Measurements from ENCODE around the gene PLIN5. TPM values are rescaled to one million over a fixed set of nuclear protein-coding genes. Genes with fewer than 3 reads are reported as not detected.

The PLIN5 gene
- total RNA-seq, 4 donors from 2014 or later = 1.0 to 21.2 (median 5.3) TPM

- no peak for TF ChIP-seq POLR2A (IDR thresholded peaks at IDR 0.05)
- no peak for TF ChIP-seq CTCF (IDR thresholded peaks at IDR 0.05)
- intact Hi-C loops (cut with DNase I; ENCODE audit: low total_unique reads) = loop anchor here (5.0 kb wide), 1 partner anchor 83 kb away; the partner anchor contains the start of gene TNFAIP8L1
- no peak for DNase-seq (ENCODE audit: low spot score in 2 of 2)
- no peak overlapping the region for H3K4me3 ChIP-seq (ENCODE audit: low read depth, poor library complexity, severe bottlenecking)
- WGBS, 2 donors = 68 to 72% methylated on average over 7 of the region's 7 CpGs
These were observed 19.7 kb upstream of the PLIN5 start for GRCh38 chr19:4554717-4555116.

- TF ChIP-seq POLR2A (IDR thresholded peaks at IDR 0.05) (no peak), CTCF (IDR thresholded peaks at IDR 0.05) (no peak)
- WGBS, 2 donors = 71 to 76% methylated on average over 3 of the region's 3 CpGs
- no peak overlapping the region for H3K4me3 ChIP-seq (ENCODE audit: low read depth, poor library complexity, severe bottlenecking)
- DNase-seq (ENCODE audit: low spot score in 2 of 2) = no peak
- intact Hi-C loops (cut with DNase I; ENCODE audit: low total_unique reads) = no loop called here
These were observed 18.8 kb upstream of the PLIN5 start for GRCh38 chr19:4553775-4554174.

GRCh38 chr19:4553092-4553695 lies 18.2 kb upstream of the PLIN5 start:
- DNase-seq (ENCODE audit: low spot score in 2 of 2) = no peak
- no peak overlapping the region for H3K4me3 ChIP-seq (ENCODE audit: low read depth, poor library complexity, severe bottlenecking)
- no peak for TF ChIP-seq CTCF (IDR thresholded peaks at IDR 0.05)
- no peak for TF ChIP-seq POLR2A (IDR thresholded peaks at IDR 0.05)
- intact Hi-C loops (cut with DNase I; ENCODE audit: low total_unique reads) = no loop called here

GRCh38 chr19:4552525-4552819 lies 17.4 kb upstream of the PLIN5 start:
- WGBS, 2 donors = 91 to 96% methylated on average over 4 to 14 of the region's 18 CpGs
- no peak overlapping the region for H3K4me3 ChIP-seq (ENCODE audit: low read depth, poor library complexity, severe bottlenecking)
- intact Hi-C loops (cut with DNase I; ENCODE audit: low total_unique reads) = no loop called here
- TF ChIP-seq CTCF (IDR thresholded peaks at IDR 0.05) (no peak), POLR2A (IDR thresholded peaks at IDR 0.05) (no peak)
- DNase-seq (ENCODE audit: low spot score in 2 of 2) = no peak

DNA sequence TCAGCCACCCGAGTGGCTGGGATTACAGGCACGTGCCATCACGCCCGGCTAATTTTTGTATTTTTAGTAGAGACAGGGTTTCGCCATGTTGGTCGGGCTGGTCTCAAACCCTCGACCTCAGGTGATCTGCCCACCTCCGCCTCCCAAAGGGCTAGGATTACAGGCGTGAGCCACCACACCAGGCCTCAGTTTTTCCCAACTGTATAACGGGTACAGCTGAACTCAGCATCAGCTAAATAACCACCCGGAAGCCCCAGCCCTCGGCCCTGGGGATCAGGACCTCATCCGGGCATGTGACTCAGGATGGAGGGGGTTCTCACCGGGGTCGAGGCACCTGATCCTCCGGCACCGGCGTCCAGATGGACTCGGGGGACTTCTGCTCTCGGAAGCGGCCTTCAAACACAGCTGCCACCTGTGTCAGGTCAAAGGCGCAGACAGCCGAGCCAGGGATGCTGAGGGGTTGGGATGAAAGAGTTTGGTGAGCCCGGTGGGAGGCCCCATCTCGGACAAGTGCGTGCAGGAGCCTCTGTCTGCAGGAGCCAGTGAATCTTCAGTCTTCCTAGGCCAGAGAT lies 15.5 kb upstream of the PLIN5 start:
- no peak for DNase-seq (ENCODE audit: low spot score in 2 of 2)
- WGBS, 2 donors = 83 to 89% methylated on average over 26 of the region's 26 CpGs
- no peak overlapping the region for H3K4me3 ChIP-seq (ENCODE audit: low read depth, poor library complexity, severe bottlenecking)
- intact Hi-C loops (cut with DNase I; ENCODE audit: low total_unique reads) = no loop called here
- TF ChIP-seq POLR2A (IDR thresholded peaks at IDR 0.05) = no peak
- no peak for TF ChIP-seq CTCF (IDR thresholded peaks at IDR 0.05)

- H3K4me3 ChIP-seq (ENCODE audit: low read depth, poor library complexity, severe bottlenecking) = no peak overlapping the region
- TF ChIP-seq CTCF (IDR thresholded peaks at IDR 0.05) (no peak), POLR2A (IDR thresholded peaks at IDR 0.05) (no peak)
- no peak for DNase-seq (ENCODE audit: low spot score in 2 of 2)
- 90 to 93% methylated on average over 18 of the region's 18 CpGs for WGBS, 2 donors
- intact Hi-C loops (cut with DNase I; ENCODE audit: low total_unique reads) = no loop called here
These were observed 15.0 kb upstream of the PLIN5 start for GRCh38 chr19:4550018-4550417.
